PFSK-1 (cell line): ENCODE results near the gene MYCBP2.

ENCODE experiments used
- FOXP2 ChIP-seq: optimal IDR thresholded peaks from 2 replicates; pipeline ENCODE3; 2011; ENCODE audit warnings: borderline replicate concordance, control low read depth, inconsistent platforms; ENCODE audit not compliant: insufficient read depth; ENCODE audit errors: extremely low read length, extremely low read depth
- POLR2AphosphoS5 ChIP-seq: IDR thresholded peaks from 2 replicates; pipeline ENCODE4 v1.6.1; 2012; ENCODE audit warnings: low read depth, mild to moderate bottlenecking, control low read depth, low read length, moderate library complexity
- SIN3A ChIP-seq: IDR thresholded peaks from 2 replicates; pipeline ENCODE4 v1.6.1; 2012; ENCODE audit warnings: mild to moderate bottlenecking, low read length, moderate library complexity, borderline replicate concordance; ENCODE audit not compliant: insufficient read depth
- TAF1 ChIP-seq: IDR thresholded peaks from 2 replicates; pipeline ENCODE4 v1.6.1; 2012; ENCODE audit warnings: low read length, control low read depth, borderline replicate concordance; ENCODE audit not compliant: insufficient read depth
- TF ChIP-seq, protein P1 (sequence below), 2 experiments: IDR thresholded peaks; 2 replicates each; pipeline versions ENCODE4 v1.6.1 to v1.8.0; 2011 to 2012; ENCODE audit warnings: low read depth in 2 of 2, low read length in 2 of 2, control low read depth in 1 of 2, inconsistent platforms in 1 of 2, mild to moderate bottlenecking in 1 of 2, moderate library complexity in 1 of 2; ENCODE audit not compliant: insufficient read depth in 1 of 2

Gene MYCBP2

DNA sequence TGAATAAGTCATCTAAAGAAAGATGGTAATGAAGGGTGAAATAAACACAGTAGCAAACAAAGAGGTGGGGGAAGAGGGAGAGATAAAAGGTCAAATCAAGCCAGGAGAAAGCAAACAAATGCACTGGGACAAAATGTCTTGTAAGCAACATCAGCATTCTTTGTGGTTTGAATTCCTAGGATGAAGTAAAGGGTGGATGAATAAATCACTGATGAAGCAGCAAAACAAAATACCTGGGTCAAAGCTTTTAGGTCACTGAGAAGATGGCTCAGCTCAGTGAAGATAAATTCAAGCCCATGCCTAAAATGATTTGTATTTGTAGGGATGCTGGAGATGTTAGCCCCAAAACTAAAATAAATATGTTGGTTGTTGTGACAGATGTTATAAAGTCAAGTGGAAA, 213.4 kb downstream of the MYCBP2 start:
- TF ChIP-seq, protein P1, sequence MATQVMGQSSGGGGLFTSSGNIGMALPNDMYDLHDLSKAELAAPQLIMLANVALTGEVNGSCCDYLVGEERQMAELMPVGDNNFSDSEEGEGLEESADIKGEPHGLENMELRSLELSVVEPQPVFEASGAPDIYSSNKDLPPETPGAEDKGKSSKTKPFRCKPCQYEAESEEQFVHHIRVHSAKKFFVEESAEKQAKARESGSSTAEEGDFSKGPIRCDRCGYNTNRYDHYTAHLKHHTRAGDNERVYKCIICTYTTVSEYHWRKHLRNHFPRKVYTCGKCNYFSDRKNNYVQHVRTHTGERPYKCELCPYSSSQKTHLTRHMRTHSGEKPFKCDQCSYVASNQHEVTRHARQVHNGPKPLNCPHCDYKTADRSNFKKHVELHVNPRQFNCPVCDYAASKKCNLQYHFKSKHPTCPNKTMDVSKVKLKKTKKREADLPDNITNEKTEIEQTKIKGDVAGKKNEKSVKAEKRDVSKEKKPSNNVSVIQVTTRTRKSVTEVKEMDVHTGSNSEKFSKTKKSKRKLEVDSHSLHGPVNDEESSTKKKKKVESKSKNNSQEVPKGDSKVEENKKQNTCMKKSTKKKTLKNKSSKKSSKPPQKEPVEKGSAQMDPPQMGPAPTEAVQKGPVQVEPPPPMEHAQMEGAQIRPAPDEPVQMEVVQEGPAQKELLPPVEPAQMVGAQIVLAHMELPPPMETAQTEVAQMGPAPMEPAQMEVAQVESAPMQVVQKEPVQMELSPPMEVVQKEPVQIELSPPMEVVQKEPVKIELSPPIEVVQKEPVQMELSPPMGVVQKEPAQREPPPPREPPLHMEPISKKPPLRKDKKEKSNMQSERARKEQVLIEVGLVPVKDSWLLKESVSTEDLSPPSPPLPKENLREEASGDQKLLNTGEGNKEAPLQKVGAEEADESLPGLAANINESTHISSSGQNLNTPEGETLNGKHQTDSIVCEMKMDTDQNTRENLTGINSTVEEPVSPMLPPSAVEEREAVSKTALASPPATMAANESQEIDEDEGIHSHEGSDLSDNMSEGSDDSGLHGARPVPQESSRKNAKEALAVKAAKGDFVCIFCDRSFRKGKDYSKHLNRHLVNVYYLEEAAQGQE (IDR thresholded peaks at IDR 0.05; ENCODE audit: insufficient read depth in 1 of 2, low read depth in 2 of 2, low read length in 2 of 2), result no peak
- TF ChIP-seq POLR2AphosphoS5, result no peak
- TF ChIP-seq FOXP2, result no peak
- TF ChIP-seq SIN3A, result no peak
- TF ChIP-seq TAF1, result no peak

DNA sequence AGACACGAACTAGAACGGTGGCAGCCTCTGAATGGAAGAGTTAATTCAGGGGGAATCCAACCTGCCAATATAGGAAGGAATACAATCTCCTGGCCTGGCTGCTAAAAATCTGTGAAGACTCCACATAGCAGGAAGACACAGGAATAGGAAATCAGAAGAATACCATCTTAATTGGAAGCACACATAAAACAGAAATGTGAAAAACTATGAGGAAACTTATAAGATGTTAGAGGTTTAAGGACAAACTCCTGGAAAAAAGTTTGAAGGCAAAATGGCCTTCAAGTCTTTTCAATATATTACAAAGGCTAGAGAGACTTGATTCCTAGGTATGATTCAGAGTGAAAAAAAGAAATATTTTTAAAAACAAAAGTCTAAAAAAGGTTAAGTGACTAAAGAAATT, 221.8 kb downstream of the MYCBP2 start:
- TF ChIP-seq, protein P1 (IDR thresholded peaks at IDR 0.05; ENCODE audit: insufficient read depth in 1 of 2, low read depth in 2 of 2, low read length in 2 of 2), result no peak
- TF ChIP-seq FOXP2 (no peak), SIN3A (no peak), TAF1 (no peak), POLR2AphosphoS5 (no peak)

DNA sequence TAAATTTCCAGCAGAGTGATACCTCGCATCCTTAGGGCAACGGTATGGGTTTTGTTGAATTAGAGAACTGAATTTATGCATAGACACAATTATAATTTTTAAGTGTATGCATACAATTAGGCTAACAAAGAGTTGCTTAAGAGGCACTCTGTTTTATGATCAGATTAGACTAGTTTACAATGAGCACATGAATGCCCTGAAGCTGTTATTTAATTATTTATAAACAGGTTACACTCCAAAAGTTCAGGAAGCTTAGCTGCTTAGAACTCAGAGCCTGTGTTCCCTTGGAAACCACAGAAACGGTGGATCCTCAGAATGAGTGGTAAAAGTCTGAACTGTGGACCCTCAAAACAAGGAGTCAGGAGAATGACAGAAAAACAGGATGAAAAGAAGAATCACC, 227.5 kb downstream of the MYCBP2 start:
- TF ChIP-seq, protein P1 (IDR thresholded peaks at IDR 0.05; ENCODE audit: insufficient read depth in 1 of 2, low read depth in 2 of 2, low read length in 2 of 2), result no peak
- TF ChIP-seq FOXP2 (no peak), TAF1 (no peak), SIN3A (no peak), POLR2AphosphoS5 (no peak)

DNA sequence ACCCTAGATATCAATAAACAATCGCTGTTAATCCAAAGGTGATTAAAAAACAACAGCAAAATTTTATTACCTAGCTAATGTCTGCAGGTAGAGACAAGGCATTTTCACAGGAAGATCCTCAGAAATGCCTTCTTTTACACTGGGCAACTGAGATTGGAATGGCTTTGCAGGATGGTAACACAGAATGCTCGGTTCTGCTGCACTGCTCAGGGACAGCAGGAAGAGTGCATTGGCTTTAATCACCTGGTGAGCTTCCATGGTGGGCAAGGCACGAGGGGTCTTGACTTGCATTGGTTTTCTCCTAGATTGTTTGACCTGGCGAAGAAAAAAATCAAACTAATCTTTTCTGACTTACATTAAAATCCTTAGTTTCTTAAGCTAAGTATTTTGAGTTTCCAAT, 231.6 kb downstream of the MYCBP2 start:
- TF ChIP-seq SIN3A, result no peak
- TF ChIP-seq, protein P1 (IDR thresholded peaks at IDR 0.05; ENCODE audit: insufficient read depth in 1 of 2, low read depth in 2 of 2, low read length in 2 of 2), result no peak
- no peak for TF ChIP-seq TAF1
- no peak for TF ChIP-seq POLR2AphosphoS5
- TF ChIP-seq FOXP2, result no peak

DNA sequence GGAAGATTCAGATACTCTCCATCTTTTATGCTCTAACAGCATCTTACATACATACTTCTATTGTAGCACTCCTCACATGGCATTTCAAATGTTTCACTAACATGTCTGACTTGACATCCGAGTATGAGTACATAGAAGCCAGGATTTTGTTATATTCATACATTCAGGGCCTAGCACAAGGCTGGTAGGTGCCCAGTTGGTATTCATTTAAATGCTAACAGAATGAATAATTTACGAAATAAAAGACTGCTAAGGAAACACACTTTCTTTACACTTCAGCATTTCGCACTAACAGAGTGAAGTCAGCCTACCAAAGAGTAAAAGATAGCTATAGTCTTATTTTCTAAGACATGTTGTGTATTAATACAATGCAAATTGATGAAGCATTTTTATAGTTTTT, 232.1 kb downstream of the MYCBP2 start:
- no peak for TF ChIP-seq POLR2AphosphoS5
- TF ChIP-seq, protein P1 (IDR thresholded peaks at IDR 0.05; ENCODE audit: insufficient read depth in 1 of 2, low read depth in 2 of 2, low read length in 2 of 2), result no peak
